Measurements from ENCODE around the gene PXK. TPM values are rescaled to one million over a fixed set of nuclear protein-coding genes. Genes with fewer than 3 reads are reported as not detected.

Gene PXK
- total and polyA plus RNA-seq, 2 experiments from 2014 or later = 29.5 to 37.8 TPM

DNA sequence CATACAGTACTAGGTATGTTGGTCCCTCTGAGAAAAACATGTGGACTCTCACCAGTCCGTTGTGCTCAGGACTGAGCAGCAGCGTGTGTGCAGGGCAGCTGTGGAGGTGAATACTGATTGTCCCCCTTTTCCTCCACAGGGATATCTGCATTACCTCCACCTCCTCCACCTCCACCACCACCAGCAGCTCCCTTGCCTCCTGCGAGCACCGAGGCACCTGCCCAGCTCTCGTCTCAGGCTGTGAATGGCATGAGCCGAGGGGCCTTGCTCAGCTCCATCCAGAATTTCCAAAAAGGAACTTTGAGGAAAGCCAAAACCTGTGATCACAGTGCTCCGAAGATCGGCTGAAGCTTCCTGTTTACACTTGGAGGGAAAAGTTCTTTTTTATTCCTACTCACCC is 91.9 kb downstream of the PXK start:
- Histone ChIP-seq H3K36me3 (replicated peaks; ENCODE audit: insufficient read depth, low read depth) (no peaks in the 10 kb centered on the region), H3K4me2 (no peak overlapping the region), H3K4me1 (ENCODE audit: insufficient read depth) (peaks cover 7% of the 10 kb centered on the region), H3K27ac (no peak overlapping the region), H3K79me2 (peaks cover 3% of the 10 kb centered on the region), H3K4me3 (no peak overlapping the region), H2AFZ (no peak overlapping the region), H3K9me2 (replicated peaks; ENCODE audit: insufficient read depth) (no peaks in the 10 kb centered on the region), H3K9me3 (ENCODE audit: low read depth) (no peaks in the 10 kb centered on the region), H4K20me1 (ENCODE audit: insufficient read depth, poor library complexity, severe bottlenecking) (no peaks in the 10 kb centered on the region), H3K27me3 (no peaks in the 10 kb centered on the region)
- no peak for DNase-seq (ENCODE audit: low spot score)
- WGBS (ENCODE audit: low lambda C conversion rate, missing lambda C conversion rate) = 86% methylated on average over 8 of the region's 8 CpGs
- TF ChIP-seq EZH2phosphoT487 (IDR thresholded peaks at IDR 0.05; ENCODE audit: low read depth, severe bottlenecking, unreplicated experiment) = no peak
- TF ChIP-seq, protein P1, sequence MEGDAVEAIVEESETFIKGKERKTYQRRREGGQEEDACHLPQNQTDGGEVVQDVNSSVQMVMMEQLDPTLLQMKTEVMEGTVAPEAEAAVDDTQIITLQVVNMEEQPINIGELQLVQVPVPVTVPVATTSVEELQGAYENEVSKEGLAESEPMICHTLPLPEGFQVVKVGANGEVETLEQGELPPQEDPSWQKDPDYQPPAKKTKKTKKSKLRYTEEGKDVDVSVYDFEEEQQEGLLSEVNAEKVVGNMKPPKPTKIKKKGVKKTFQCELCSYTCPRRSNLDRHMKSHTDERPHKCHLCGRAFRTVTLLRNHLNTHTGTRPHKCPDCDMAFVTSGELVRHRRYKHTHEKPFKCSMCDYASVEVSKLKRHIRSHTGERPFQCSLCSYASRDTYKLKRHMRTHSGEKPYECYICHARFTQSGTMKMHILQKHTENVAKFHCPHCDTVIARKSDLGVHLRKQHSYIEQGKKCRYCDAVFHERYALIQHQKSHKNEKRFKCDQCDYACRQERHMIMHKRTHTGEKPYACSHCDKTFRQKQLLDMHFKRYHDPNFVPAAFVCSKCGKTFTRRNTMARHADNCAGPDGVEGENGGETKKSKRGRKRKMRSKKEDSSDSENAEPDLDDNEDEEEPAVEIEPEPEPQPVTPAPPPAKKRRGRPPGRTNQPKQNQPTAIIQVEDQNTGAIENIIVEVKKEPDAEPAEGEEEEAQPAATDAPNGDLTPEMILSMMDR (IDR thresholded peaks at IDR 0.05; ENCODE audit: poor library complexity) = no peak
- no peak for TF ChIP-seq EZH2 (IDR thresholded peaks at IDR 0.05; ENCODE audit: borderline replicate concordance)

DNA sequence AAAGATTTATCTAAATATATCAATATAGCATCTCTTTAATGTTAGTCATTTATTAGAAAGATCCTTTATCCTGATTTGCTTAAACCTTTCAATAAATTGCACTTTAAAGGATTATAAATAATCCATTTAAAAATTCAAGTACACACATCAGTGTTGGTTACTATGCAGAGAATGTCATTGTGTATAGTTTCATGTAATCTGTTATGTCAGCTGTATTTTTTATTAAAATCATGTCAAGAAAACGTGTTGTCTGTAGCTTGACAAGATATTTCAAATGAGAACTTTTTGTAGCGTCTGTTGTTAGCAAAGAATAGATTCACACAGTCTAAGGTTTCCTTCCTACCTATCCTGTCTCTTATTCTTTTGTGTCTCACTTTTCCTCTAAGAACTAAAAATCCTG is 93.1 kb downstream of the PXK start:
- whole genome bisulfite sequencing (ENCODE audit: low lambda C conversion rate, missing lambda C conversion rate) = 78% methylated on average over 2 of the region's 2 CpGs
- TF ChIP-seq EZH2 (IDR thresholded peaks at IDR 0.05; ENCODE audit: borderline replicate concordance) = no peak
- TF ChIP-seq EZH2phosphoT487 (IDR thresholded peaks at IDR 0.05; ENCODE audit: low read depth, severe bottlenecking, unreplicated experiment) = no peak
- TF ChIP-seq, protein P1 (IDR thresholded peaks at IDR 0.05; ENCODE audit: poor library complexity) = no peak
- no peak for DNase-seq (ENCODE audit: low spot score)
- Histone ChIP-seq H3K36me3 (replicated peaks; ENCODE audit: insufficient read depth, low read depth) (no peaks in the 10 kb centered on the region), H2AFZ (no peak overlapping the region), H3K4me2 (no peak overlapping the region), H3K4me1 (ENCODE audit: insufficient read depth) (no peaks in the 10 kb centered on the region), H3K27me3 (no peaks in the 10 kb centered on the region), H3K79me2 (peaks cover 4% of the 10 kb centered on the region), H4K20me1 (ENCODE audit: insufficient read depth, poor library complexity, severe bottlenecking) (no peaks in the 10 kb centered on the region), H3K4me3 (no peak overlapping the region), H3K27ac (no peak overlapping the region), H3K9me3 (ENCODE audit: low read depth) (no peaks in the 10 kb centered on the region), H3K9me2 (replicated peaks; ENCODE audit: insufficient read depth) (no peaks in the 10 kb centered on the region)

DNA sequence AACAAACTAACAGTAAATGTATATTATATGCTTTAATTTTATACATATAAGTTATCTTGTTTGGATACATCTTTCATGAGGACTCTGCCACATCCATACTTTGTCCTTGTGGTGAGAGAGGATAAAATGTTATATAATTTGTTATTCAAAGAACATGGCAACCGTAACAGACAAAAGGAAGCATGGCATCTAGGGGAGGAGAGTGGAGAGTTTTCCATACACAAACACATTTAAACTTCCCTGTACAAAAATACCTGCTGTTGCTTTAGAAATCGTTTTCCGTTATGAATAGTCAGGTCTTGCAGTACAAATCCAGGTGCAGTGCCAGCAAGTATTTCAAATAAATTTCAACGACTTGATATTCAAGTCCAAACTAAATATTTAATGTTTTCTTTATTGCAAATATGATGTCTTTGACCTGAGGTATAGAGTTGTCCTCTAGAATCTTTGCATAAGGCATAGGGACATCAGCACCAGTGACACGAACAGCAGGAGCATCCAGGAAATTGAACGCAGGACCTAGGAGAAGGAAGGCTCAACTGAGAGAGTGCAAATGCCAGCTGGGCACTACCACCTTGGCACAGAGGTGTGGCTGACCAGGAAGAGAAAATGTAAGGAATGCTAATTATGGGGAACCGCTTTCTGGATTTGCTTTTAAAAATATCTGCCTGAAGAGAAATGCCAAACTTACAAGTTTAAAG is 95.1 kb downstream of the PXK start:
- H3K27ac ChIP-seq = no peak overlapping the region
- H3K36me3 ChIP-seq (replicated peaks; ENCODE audit: insufficient read depth, low read depth) = no peaks in the 10 kb centered on the region
- H3K9me2 ChIP-seq (replicated peaks; ENCODE audit: insufficient read depth) = no peaks in the 10 kb centered on the region
- peaks cover 10% of the 10 kb centered on the region for H4K20me1 ChIP-seq (ENCODE audit: insufficient read depth, poor library complexity, severe bottlenecking)
- no peak for DNase-seq (ENCODE audit: low spot score)
- H3K9me3 ChIP-seq (ENCODE audit: low read depth) = no peaks in the 10 kb centered on the region
- peaks cover 8% of the 10 kb centered on the region for H3K4me1 ChIP-seq (ENCODE audit: insufficient read depth)
- H3K4me3 ChIP-seq = no peak overlapping the region
- no peaks in the 10 kb centered on the region for H3K27me3 ChIP-seq
- 88% methylated on average over 7 of the region's 7 CpGs for WGBS (ENCODE audit: low lambda C conversion rate, missing lambda C conversion rate)
- TF ChIP-seq, protein P1 (IDR thresholded peaks at IDR 0.05; ENCODE audit: poor library complexity) = no peak
- TF ChIP-seq EZH2 (IDR thresholded peaks at IDR 0.05; ENCODE audit: borderline replicate concordance) = no peak
- no peak for TF ChIP-seq EZH2phosphoT487 (IDR thresholded peaks at IDR 0.05; ENCODE audit: low read depth, severe bottlenecking, unreplicated experiment)
- no peak overlapping the region for H2AFZ ChIP-seq
- no peak overlapping the region for H3K4me2 ChIP-seq
- H3K79me2 ChIP-seq = peaks cover 16% of the 10 kb centered on the region

Measured in hepatocyte (in vitro differentiated cells).